Measurements from ENCODE around the gene XCL1.

DNA sequence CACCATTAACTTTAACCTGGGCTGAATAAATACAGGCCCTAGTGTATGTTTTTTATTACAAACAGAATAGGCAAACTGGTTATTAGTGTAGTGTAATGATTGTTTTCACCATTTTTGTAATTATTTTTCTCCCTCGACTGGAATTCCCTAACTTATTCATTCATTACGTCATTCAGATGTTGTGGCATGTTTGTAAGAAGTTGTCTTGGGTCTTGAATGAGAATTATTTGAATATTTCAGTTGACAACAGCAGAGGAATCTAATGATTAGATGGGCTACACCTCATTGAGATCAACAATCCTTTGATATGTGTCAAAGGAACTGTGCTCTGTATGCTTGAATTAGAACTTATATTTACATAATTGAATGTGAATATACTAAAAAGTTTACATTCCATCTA, 12.8 kb downstream of the XCL1 start:
- no peak for TF ChIP-seq CTCF (IDR thresholded peaks at IDR 0.05)
- TF ChIP-seq POLR2A (IDR thresholded peaks at IDR 0.05) = no peak
